Ovary (tissue), 3 donors: ENCODE measurements around the gene CCDC136.

Experiments
- CTCF ChIP-seq, 3 donors: fragments of 450-650 bp in 2 of 3; fragments of 200-600 bp in 1 of 3; IDR thresholded peaks; one replicate each; pipeline versions ENCODE4 v1.5.1 to v1.8.0; 2016 to 2022; ENCODE audit warnings: antibody characterized with exemption in 3 of 3, mild to moderate bottlenecking in 1 of 3
- EP300 ChIP-seq: sonication (generic); formaldehyde crosslinking; IDR thresholded peaks from one replicate; pipeline ENCODE4 v1.6.1; 2017; ENCODE audit warnings: antibody characterized with exemption
- POLR2A ChIP-seq: fragments of 450-650 bp; IDR thresholded peaks from one replicate; pipeline ENCODE4 v1.6.1; 2017; ENCODE audit warnings: antibody characterized with exemption, mild to moderate bottlenecking, moderate library complexity
- donor health status: DM: no; HTN: no; CAD: no.

- no peak for TF ChIP-seq CTCF (IDR thresholded peaks at IDR 0.05)
- no peak for TF ChIP-seq EP300
- no peak for TF ChIP-seq POLR2A
These were observed 62.0 kb downstream of the CCDC136 start for GRCh38 chr7:128853799-128854198.
